H1 (cell line): Measurements from ENCODE around the gene GAS7. TPM values are rescaled to one million over a fixed set of nuclear protein-coding genes. Genes with fewer than 3 reads are reported as not detected.

Experiments
- MAX ChIP-seq: IDR thresholded peaks from 2 replicates; pipeline ENCODE4 v1.6.1; 2012; ENCODE audit warnings: inconsistent platforms
- SIRT6 ChIP-seq: IDR thresholded peaks from one replicate; pipeline ENCODE4 v1.7.1; 2012; ENCODE audit warnings: low read length, inconsistent platforms
- polyA plus RNA-seq, 7 experiments: library from polyadenylated mRNA; depleted of rRNA in 3 of 7; stranded (reverse) in 5 of 7; unstranded in 2 of 7; fragments of >200 nt in 5 of 7; fragments of 200-250 nt in 2 of 7; gene quantifications; 1 replicate in 5 of 7; 2 replicates in 1 of 7; 4 replicates in 1 of 7; pipeline versions ENCODE4 v1.2.1 to v1.2.3, GENCODE V29; 2011 to 2013; ENCODE audit warnings: missing spikeins in 2 of 7, mixed read lengths in 2 of 7
- total RNA-seq: library from RNA; stranded (reverse); fragmentation: NEBNext Ultra II Directional; extraction: Animal tissue kit (Norgen Biotek cat#: 25700); gene quantifications from 2 replicates; pipeline ENCODE4 v1.2.1, GENCODE V29; 2021

Gene GAS7
- total and polyA plus RNA-seq, 2 of the 8 experiments (the other 6 are each of a cell fraction or from before 2014, with no cell fraction given) = 5.0 to 14.5 TPM

DNA sequence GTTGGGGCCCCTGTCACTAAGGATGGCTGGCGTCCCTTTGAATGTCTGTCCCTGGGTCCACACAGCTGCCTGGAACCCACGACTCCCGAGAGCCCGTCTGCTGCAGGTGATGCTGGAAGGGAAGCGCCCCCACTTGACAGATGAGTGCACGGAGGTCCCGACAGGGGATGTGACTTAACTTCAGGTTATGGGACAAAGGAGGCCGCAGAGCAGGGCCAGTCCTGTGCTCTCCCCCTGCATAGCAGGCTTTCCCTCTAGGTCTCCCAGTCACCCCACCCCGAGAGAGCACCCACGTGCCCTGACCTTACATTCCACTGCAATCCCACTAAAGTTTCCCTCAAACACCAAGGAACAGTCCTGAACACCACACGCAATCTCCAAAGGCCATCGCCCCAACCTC is 287.3 kb downstream of the GAS7 start (continued):
- TF ChIP-seq SIRT6 = no peak
- no peak for TF ChIP-seq MAX
